Measurements from ENCODE around the gene TMEM30A.
A peak's percentile ranks its signal among the peaks of the same experiment; 100 is the strongest.

TMEM30A gene

GRCh38 chr6:75206576-75207342 is 77.8 kb downstream of the TMEM30A start:
- TF ChIP-seq, protein P1, sequence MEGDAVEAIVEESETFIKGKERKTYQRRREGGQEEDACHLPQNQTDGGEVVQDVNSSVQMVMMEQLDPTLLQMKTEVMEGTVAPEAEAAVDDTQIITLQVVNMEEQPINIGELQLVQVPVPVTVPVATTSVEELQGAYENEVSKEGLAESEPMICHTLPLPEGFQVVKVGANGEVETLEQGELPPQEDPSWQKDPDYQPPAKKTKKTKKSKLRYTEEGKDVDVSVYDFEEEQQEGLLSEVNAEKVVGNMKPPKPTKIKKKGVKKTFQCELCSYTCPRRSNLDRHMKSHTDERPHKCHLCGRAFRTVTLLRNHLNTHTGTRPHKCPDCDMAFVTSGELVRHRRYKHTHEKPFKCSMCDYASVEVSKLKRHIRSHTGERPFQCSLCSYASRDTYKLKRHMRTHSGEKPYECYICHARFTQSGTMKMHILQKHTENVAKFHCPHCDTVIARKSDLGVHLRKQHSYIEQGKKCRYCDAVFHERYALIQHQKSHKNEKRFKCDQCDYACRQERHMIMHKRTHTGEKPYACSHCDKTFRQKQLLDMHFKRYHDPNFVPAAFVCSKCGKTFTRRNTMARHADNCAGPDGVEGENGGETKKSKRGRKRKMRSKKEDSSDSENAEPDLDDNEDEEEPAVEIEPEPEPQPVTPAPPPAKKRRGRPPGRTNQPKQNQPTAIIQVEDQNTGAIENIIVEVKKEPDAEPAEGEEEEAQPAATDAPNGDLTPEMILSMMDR (conservative IDR thresholded peaks at IDR 0.05; ENCODE audit: low read length) = no peak
- DNase-seq (ENCODE audit: low read depth) = peak; percentile 57
- H3K4me3 ChIP-seq (ENCODE audit: low read length) = peak overlapping the region; percentile 100

GRCh38 chr6:75205776-75206575 is 78.6 kb downstream of the TMEM30A start, which contains the start of gene COL12A1:
Gene COL12A1, minus strand, starts transcription at chr6:75206053. Its CDS starts 3,261 bp downstream, at chr6:75202792.
- peak within 1 kb of the TSS; percentile 100 for H3K4me3 ChIP-seq (ENCODE audit: low read length)
- DNase-seq (ENCODE audit: low read depth) = peak; percentile 100
- TF ChIP-seq, protein P1 (conservative IDR thresholded peaks at IDR 0.05; ENCODE audit: low read length) = peak; percentile 25

- peak overlapping the region; percentile 100 for H3K4me3 ChIP-seq (ENCODE audit: low read length)
- peak; percentile 75 for DNase-seq (ENCODE audit: low read depth)
- TF ChIP-seq, protein P1 (conservative IDR thresholded peaks at IDR 0.05; ENCODE audit: low read length) = no peak
Observed at GRCh38 chr6:75204959-75205775, 79.4 kb downstream of the TMEM30A start.

- TF ChIP-seq, protein P1 (conservative IDR thresholded peaks at IDR 0.05; ENCODE audit: low read length) = peak; percentile 80
- DNase-seq (ENCODE audit: low read depth) = peak; percentile 90
- H3K4me3 ChIP-seq (ENCODE audit: low read length) = peak overlapping the region; percentile 100
Observed at GRCh38 chr6:75204217-75204958, 80.2 kb downstream of the TMEM30A start.

DNA sequence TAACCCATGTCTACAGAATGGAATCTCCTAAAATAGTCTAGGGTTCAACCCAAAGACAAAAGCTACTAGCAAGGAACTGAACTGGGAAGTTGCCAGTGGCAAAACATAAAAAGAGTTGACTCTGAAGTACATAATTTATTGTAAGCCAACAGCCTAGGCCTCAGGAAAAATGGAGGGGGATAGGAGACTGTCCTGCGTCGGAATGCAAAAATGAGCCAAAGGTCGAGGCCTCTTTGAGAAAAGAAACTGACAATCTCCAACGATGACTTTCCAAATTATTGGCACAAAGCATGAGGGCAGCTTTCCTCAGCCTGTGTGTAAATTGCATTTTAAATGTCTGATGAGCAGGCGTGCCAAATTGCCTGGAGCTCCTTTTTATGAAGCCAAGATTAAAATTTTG is 80.9 kb downstream of the TMEM30A start:
- peak; percentile 66 for DNase-seq (ENCODE audit: low read depth)
- TF ChIP-seq, protein P1 (conservative IDR thresholded peaks at IDR 0.05; ENCODE audit: low read length) = no peak
- peak overlapping the region; percentile 100 for H3K4me3 ChIP-seq (ENCODE audit: low read length)

Data from AG10803 (cell line).